ENCODE data around the gene CX3CL1.

GRCh38 chr16:57387598-57388354 is 15.5 kb downstream of the CX3CL1 start:
- TF ChIP-seq POLR2A (IDR thresholded peaks at IDR 0.05; ENCODE audit: low read depth, low read length) (no peak), MXI1 (IDR thresholded peaks at IDR 0.05; ENCODE audit: borderline replicate concordance, low read depth, low read length) (no peak), CTCF (conservative IDR thresholded peaks at IDR 0.05; ENCODE audit: low read depth, low read length) (no peak), RCOR1 (IDR thresholded peaks at IDR 0.05; ENCODE audit: insufficient replicate concordance, low read length) (no peak), RAD21 (IDR thresholded peaks at IDR 0.05; ENCODE audit: low read length) (no peak), BHLHE40 (IDR thresholded peaks at IDR 0.05; ENCODE audit: low read depth, low read length) (no peak)
